HFFc6 (cell line): Measurements from ENCODE around the gene CD8B. TPM values are rescaled to one million over a fixed set of nuclear protein-coding genes. Genes with fewer than 3 reads are reported as not detected.

Experiments used
- DNase-seq: peaks from one replicate; pipeline ENCODE4 v3.0.0-alpha.2; 2018
- H3K27ac Mint-ChIP-seq: 2 replicates; pipeline ENCODE4 v1.8.0; 2020; ENCODE audit warnings: mild to moderate bottlenecking, mixed read lengths
- H3K27me3 Mint-ChIP-seq: 2 replicates; pipeline ENCODE4 v1.8.0; 2021; ENCODE audit warnings: mild to moderate bottlenecking, moderate library complexity, mixed read lengths; ENCODE audit not compliant: insufficient read depth
- H3K36me3 Mint-ChIP-seq: 2 replicates; pipeline ENCODE4 v1.8.0; 2021; ENCODE audit warnings: low read depth, mixed read lengths
- H3K4me1 Mint-ChIP-seq: 2 replicates; pipeline ENCODE4 v1.8.0; 2020; ENCODE audit warnings: low read depth, mixed read lengths
- H3K4me3 Mint-ChIP-seq: 2 replicates; pipeline ENCODE4 v1.8.0; 2020; ENCODE audit warnings: mild to moderate bottlenecking, moderate library complexity, mixed read lengths
- H3K9me3 Mint-ChIP-seq: 2 replicates; pipeline ENCODE4 v1.8.0; 2020; ENCODE audit warnings: mild to moderate bottlenecking, mixed read lengths
- total RNA-seq, 6 experiments: library from RNA; stranded (reverse); fragmentation: NEBNext Ultra II Directional; extraction: Animal tissue kit (Norgen Biotek cat#: 25700); gene quantifications; 2 replicates in 1 of 6; 3 replicates in 5 of 6; pipeline ENCODE4 v1.2.3, GENCODE V29; 2021
- TF ChIP-seq, protein P1 (sequence below): fragments of 200-600 bp; sonication (generic); IDR thresholded peaks from 2 replicates; pipeline ENCODE4 v1.5.0; 2021; ENCODE audit warnings: antibody characterized with exemption, mild to moderate bottlenecking

Gene CD8B
- total RNA-seq, 6 experiments from 2014 or later = not detected

DNA sequence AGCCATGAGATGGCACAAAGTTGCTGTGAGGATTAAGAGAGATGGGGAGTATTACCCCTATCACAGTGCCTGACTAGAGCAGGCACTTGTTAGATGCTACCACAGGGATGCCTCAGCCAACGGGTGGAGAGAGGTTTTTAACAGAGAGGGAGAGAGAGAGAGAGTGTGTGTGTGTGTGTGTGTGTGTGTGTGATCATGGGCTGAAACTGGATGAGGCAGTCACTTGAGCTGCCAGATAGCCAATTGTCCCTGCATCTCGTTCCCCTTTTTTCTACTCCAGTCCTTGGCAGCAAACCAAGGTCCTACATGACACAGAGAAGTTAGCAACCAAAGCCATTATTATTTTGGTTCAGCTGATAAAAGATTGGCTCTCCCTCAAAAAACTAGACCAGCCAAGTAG, 74.0 kb downstream of the CD8B start:
- H3K27me3 Mint-ChIP-seq = peaks cover 45% of the 10 kb centered on the region
- DNase-seq = no peak

DNA sequence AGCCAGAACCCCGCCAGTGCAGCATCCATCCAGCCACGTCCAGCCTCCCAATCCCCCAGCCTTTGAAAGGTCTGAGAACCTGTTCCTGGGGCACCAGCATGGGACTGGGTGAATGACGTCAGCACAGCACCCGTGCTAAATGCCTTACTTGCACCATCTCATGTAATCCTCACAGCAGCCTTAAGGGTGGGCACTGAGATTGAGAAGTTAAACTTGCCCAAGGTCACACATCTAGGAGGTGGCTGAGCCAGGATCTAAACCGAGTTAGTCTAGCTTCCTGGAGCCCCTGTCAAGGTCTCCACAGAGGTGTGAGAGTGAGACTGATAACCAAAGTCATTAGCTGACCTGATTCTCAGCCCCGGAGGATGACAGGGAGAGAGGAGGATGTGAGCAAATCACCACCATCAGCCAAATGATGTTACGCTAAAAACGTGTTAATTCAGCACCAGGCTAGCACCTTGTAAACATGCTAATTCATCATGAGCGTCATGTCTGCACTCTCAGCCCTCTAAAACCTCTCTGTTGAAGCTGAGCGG, 75.6 kb downstream of the CD8B start:
- Mint-ChIP-seq H3K36me3 (no peaks in the 10 kb centered on the region), H3K4me3 (no peak overlapping the region), H3K4me1 (peaks cover 2% of the 10 kb centered on the region), H3K9me3 (no peaks in the 10 kb centered on the region), H3K27me3 (peaks cover 32% of the 10 kb centered on the region), H3K27ac (no peak overlapping the region)
- DNase-seq = no peak
- TF ChIP-seq, protein P1, sequence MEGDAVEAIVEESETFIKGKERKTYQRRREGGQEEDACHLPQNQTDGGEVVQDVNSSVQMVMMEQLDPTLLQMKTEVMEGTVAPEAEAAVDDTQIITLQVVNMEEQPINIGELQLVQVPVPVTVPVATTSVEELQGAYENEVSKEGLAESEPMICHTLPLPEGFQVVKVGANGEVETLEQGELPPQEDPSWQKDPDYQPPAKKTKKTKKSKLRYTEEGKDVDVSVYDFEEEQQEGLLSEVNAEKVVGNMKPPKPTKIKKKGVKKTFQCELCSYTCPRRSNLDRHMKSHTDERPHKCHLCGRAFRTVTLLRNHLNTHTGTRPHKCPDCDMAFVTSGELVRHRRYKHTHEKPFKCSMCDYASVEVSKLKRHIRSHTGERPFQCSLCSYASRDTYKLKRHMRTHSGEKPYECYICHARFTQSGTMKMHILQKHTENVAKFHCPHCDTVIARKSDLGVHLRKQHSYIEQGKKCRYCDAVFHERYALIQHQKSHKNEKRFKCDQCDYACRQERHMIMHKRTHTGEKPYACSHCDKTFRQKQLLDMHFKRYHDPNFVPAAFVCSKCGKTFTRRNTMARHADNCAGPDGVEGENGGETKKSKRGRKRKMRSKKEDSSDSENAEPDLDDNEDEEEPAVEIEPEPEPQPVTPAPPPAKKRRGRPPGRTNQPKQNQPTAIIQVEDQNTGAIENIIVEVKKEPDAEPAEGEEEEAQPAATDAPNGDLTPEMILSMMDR = no peak

More for the DNA sequence above, 74.0 kb downstream of the CD8B start:
- Mint-ChIP-seq H3K4me3 (no peak overlapping the region), H3K27ac (no peak overlapping the region), H3K4me1 (peaks cover 8% of the 10 kb centered on the region), H3K9me3 (peaks cover 3% of the 10 kb centered on the region; the same call in 1 of the 2 replicates), H3K36me3 (no peaks in the 10 kb centered on the region)
- TF ChIP-seq, protein P1 = no peak

DNA sequence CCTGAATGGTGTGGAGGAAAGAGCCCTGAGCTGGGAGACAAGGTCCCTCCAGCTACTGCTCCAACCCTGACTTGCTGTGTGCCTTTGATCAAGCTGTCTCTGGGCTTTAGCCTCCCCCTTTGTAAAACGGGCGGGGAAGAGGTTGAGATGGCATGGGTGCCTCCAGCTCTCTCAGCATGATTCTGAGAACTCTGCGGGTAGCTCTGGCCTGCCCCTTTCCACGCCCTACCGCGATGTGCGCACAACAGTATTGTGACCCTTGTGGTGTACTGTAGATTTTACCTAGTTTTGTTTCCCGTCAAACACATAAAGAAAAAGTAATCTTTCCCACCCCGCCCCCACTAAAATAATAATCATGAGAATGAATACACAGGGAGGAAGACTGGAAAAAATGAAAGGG, 76.2 kb downstream of the CD8B start:
- Mint-ChIP-seq H3K27ac (no peak overlapping the region), H3K4me3 (no peak overlapping the region), H3K36me3 (no peaks in the 10 kb centered on the region), H3K9me3 (no peaks in the 10 kb centered on the region), H3K4me1 (no peaks in the 10 kb centered on the region), H3K27me3 (peaks cover 30% of the 10 kb centered on the region)
- DNase-seq = no peak
- TF ChIP-seq, protein P1 = no peak

DNA sequence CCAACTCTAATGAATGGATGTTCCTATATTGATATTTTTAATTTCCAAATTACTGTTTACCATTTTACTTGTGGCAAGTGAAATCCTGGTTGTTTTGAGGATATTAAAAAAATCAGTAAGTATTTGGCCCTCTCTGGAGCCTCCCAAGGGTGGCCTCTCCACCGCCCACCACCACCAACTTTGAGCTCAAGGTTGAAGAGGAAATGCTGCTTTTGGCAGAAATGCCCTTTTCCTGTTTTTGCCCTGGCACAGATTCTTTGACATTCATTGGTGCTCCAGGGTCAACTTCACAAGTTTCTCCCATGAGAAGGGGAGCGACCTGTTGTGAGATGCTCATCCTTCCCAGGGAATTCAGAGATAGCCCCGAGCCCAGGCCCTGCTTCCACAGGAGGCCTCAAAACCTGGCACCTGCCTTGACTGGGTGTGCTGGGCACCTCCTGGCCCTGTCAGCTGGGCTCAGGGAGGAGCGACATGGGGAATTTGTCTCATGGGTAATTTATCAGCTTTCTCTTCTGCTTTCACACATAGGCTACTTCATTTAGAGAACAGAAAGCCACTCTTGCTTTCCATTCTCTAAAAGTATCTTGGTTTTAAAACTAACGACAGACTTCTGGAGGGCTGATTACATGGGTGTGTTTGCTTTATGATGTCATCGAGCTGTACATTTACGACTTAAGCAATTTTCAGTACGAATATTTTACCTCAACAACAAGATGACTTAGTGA, 77.9 kb downstream of the CD8B start:
- no peak for DNase-seq
- H3K27me3 Mint-ChIP-seq = peaks cover 19% of the 10 kb centered on the region
- H3K4me1 Mint-ChIP-seq = no peaks in the 10 kb centered on the region
- TF ChIP-seq, protein P1 = no peak
- no peaks in the 10 kb centered on the region for H3K36me3 Mint-ChIP-seq
- no peak overlapping the region for H3K4me3 Mint-ChIP-seq
- no peak overlapping the region for H3K27ac Mint-ChIP-seq
- H3K9me3 Mint-ChIP-seq = no peaks in the 10 kb centered on the region

DNA sequence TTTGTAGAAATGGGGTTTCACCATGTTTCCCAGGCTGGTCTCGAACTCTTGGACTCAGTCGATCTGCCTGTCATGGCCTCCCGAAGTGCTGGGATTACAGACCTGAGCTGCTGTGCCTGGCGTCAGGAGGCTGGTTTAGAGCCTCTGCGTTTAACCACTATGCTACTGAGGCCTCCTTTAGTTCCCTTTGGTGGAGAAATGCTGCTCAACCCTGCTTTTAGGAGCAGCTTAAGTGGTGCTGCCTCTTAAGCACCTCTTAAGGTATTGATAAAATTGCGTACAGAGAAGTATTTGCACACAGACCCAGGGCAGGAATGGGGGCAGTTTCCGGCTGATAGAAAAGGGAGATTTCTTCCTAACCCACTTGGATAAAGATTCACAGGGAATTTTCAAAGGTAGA, 78.9 kb downstream of the CD8B start:
- Mint-ChIP-seq H3K27me3 (peaks cover 8% of the 10 kb centered on the region), H3K27ac (no peak overlapping the region), H3K4me3 (no peak overlapping the region), H3K36me3 (no peaks in the 10 kb centered on the region), H3K4me1 (no peaks in the 10 kb centered on the region), H3K9me3 (no peaks in the 10 kb centered on the region)
- TF ChIP-seq, protein P1 = no peak
- DNase-seq = no peak
